Activated naive CD4-positive, alpha-beta T cell treated with anti-CD3 and anti-CD28 coated beads, Interleukin-2, amount 10 ng/mL, durations not matched to agents 7 days and 5 days (primary cell): ENCODE data around the gene NBAS.
A peak's percentile ranks its signal among the peaks of the same experiment; 100 is the strongest.

Experiments used
- CTCF ChIA-PET: fragments of 350-600 bp; sonication (Branson Sonifier 250); formaldehyde crosslinking; loops from one replicate; lab custom pipeline; 2021; ENCODE audit warnings: antibody characterized with exemption; lab: Charles Lee
- DNase-seq: peaks from one replicate; pipeline ENCODE4 v3.0.0-alpha.2; 2020
- H3K27ac Mint-ChIP-seq: one replicate; pipeline ENCODE4 v1.8.0; 2021; ENCODE audit warnings: mild to moderate bottlenecking, moderate library complexity, mixed read lengths
- H3K27me3 Mint-ChIP-seq: one replicate; pipeline ENCODE4 v1.8.0; 2021; ENCODE audit warnings: mild to moderate bottlenecking, mixed read lengths
- H3K36me3 Mint-ChIP-seq: one replicate; pipeline ENCODE4 v1.8.0; 2021; ENCODE audit warnings: mixed read lengths
- H3K4me1 Mint-ChIP-seq: one replicate; pipeline ENCODE4 v1.8.0; 2021; ENCODE audit warnings: mixed read lengths
- H3K4me3 Mint-ChIP-seq: one replicate; pipeline ENCODE4 v1.8.0; 2021; ENCODE audit warnings: mild to moderate bottlenecking, moderate library complexity, mixed read lengths
- H3K9me3 Mint-ChIP-seq: one replicate; pipeline ENCODE4 v1.8.0; 2021; ENCODE audit warnings: mixed read lengths

The NBAS gene

GRCh38 chr2:15155959-15156574, 405.1 kb downstream of the NBAS start:
- peaks cover 14% of the 10 kb centered on the region for H3K4me1 Mint-ChIP-seq
- no peak for DNase-seq
- CTCF ChIA-PET: interaction anchor here (0.9 to 2.3 kb wide), 2 partner anchors 11 to 420 kb away, joined by 3 to 6 read pairs; no protein-coding TSS in a partner anchor
- H3K27me3 Mint-ChIP-seq: peaks cover 5% of the 10 kb centered on the region
- H3K9me3 Mint-ChIP-seq: no peaks in the 10 kb centered on the region
- no peak overlapping the region for H3K4me3 Mint-ChIP-seq
- H3K36me3 Mint-ChIP-seq: no peaks in the 10 kb centered on the region
- H3K27ac Mint-ChIP-seq: no peak overlapping the region

DNA sequence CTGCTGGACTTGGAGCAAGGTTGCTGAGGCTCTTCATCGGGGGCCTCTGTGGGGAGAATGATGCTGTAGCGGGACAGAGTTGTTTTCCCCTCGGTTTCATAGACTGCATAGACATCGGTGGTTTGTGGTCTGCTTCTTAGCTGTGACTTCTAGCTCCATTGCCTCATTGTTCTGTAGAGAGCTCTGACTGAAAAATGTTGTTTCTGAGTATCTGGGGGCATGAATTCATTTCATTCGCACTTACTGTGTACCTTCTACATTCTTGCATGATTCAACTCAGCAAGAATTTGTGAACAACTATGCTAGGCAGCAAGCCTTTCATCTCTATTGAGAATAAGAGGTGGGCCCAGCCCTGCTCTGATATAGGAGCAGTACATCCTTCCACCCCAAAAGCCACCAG, 406.8 kb downstream of the NBAS start:
- H3K27me3 Mint-ChIP-seq: no peaks in the 10 kb centered on the region
- H3K36me3 Mint-ChIP-seq: no peaks in the 10 kb centered on the region
- DNase-seq: no peak
- H3K9me3 Mint-ChIP-seq: no peaks in the 10 kb centered on the region
- CTCF ChIA-PET: interaction anchor here (1.2 to 2.3 kb wide), 2 partner anchors 10 to 12 kb away, joined by 3 to 6 read pairs; no protein-coding TSS in a partner anchor
- no peak overlapping the region for H3K4me3 Mint-ChIP-seq
- peaks cover 14% of the 10 kb centered on the region for H3K4me1 Mint-ChIP-seq
- no peak overlapping the region for H3K27ac Mint-ChIP-seq

DNA sequence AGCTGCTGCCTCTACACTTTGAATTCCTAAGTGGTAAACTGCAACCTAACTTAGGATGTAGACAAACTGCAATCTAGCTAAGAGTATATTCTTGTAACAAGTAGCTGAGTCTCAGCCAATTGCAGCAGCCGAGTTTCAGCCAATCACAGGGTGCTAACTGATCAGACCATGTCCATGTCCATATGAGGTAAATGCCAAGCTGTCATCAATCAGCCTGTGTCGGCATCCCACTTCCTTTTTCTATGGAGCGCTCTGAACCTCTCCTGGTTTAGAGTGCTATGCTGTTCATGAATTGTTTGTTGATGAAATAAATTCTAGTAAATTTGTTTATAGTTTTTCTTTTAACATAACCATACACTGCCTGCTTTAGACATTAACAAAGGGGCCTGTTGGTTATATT, 408.8 kb downstream of the NBAS start:
- Mint-ChIP-seq H3K27ac (no peak overlapping the region), H3K9me3 (no peaks in the 10 kb centered on the region), H3K4me3 (no peak overlapping the region), H3K27me3 (peaks cover 4% of the 10 kb centered on the region), H3K36me3 (no peaks in the 10 kb centered on the region), H3K4me1 (peaks cover 14% of the 10 kb centered on the region)
- CTCF ChIA-PET: no interaction called here
- DNase-seq: no peak

- Mint-ChIP-seq H3K4me1 (no peaks in the 10 kb centered on the region), H3K9me3 (no peaks in the 10 kb centered on the region), H3K36me3 (no peaks in the 10 kb centered on the region), H3K27me3 (peaks cover 4% of the 10 kb centered on the region), H3K4me3 (no peak overlapping the region), H3K27ac (no peak overlapping the region)
- CTCF ChIA-PET: no interaction called here
- no peak for DNase-seq
Measured at GRCh38 chr2:15149063-15149462, 412.1 kb downstream of the NBAS start.

- Mint-ChIP-seq H3K9me3 (no peaks in the 10 kb centered on the region), H3K36me3 (no peaks in the 10 kb centered on the region), H3K27ac (no peak overlapping the region), H3K27me3 (peaks cover 4% of the 10 kb centered on the region), H3K4me3 (no peak overlapping the region), H3K4me1 (peaks cover 7% of the 10 kb centered on the region)
- DNase-seq: no peak
- CTCF ChIA-PET: no interaction called here
Measured at GRCh38 chr2:15147591-15147990, 413.5 kb downstream of the NBAS start.

DNA sequence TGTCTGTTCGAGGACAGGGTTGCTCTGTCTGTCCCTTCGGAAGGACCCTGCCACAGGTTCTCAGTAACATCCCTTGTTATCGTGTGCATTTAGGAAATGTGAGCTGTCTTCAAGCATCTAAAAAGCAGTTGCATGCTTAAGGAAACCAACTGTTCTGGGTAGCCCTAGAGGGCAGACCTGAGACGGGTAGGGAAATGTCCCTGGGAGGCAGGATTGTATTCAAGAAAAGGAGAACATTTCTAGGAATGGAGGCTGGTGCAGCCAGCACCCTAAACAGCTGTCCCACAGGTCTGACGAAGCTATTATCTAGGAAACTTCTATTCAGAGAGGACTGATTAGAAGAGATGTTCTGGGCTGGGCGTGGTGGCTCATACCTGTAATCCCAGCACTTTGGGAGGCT, 414.2 kb downstream of the NBAS start:
- H3K27ac Mint-ChIP-seq: no peak overlapping the region
- H3K36me3 Mint-ChIP-seq: no peaks in the 10 kb centered on the region
- no peak overlapping the region for H3K4me3 Mint-ChIP-seq
- H3K27me3 Mint-ChIP-seq: peaks cover 4% of the 10 kb centered on the region
- no peaks in the 10 kb centered on the region for H3K9me3 Mint-ChIP-seq
- DNase-seq: no peak
- CTCF ChIA-PET: interaction anchor here (1.1 kb wide), 1 partner anchor 14 kb away, joined by 3 read pairs; no protein-coding TSS in a partner anchor
- H3K4me1 Mint-ChIP-seq: peaks cover 13% of the 10 kb centered on the region

- Mint-ChIP-seq H3K4me1 (peaks cover 23% of the 10 kb centered on the region), H3K4me3 (no peak overlapping the region), H3K27ac (no peak overlapping the region), H3K27me3 (peaks cover 4% of the 10 kb centered on the region), H3K9me3 (peaks cover 2% of the 10 kb centered on the region), H3K36me3 (peaks cover 3% of the 10 kb centered on the region)
- CTCF ChIA-PET: interaction anchor here (0.8 to 1.1 kb wide), 2 partner anchors 15 to 242 kb away, joined by 3 read pairs; no protein-coding TSS in a partner anchor
- DNase-seq: no peak
Measured at GRCh38 chr2:15145919-15146318, 415.2 kb downstream of the NBAS start.

DNA sequence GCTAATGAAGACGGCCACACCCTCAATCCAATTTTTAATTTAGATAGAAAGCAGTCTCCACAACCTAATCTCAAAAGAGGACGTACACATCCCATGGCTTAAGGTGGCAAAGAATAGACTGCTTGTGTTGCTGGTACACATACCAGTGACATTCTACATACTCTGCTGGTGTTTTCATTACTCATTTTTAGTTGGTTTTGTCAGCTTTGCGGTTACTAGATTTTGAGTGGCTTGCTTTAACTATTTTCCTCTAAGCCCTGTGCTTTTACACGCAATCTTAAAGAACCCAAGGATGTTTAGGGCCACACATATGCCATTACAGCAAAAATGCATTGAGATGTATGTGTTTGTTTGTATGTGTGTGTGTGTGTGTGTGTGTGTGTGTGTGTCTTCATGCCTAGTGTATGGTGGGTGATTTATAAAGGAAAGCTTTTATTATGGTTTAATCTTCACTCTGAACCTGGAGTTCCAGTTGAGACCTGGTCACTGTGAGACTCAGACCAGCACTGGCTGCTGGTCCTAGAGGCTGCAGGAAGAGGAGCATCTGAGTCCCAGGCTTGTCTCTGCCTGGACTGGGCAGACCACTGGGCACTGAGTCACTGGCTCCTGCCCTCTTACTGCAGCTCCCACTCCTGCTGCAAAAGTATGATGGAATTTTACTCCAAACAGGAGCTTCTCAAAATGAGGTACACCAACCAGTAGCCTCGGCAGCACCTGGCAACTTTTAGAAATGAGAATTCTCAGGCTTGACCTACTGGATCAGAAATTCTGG, 415.9 kb downstream of the NBAS start:
- H3K9me3 Mint-ChIP-seq: peaks cover 2% of the 10 kb centered on the region
- CTCF ChIA-PET: interaction anchor here (0.7 to 1.5 kb wide), 6 partner anchors 8 to 241 kb away, joined by 3 to 6 read pairs (median 4); no protein-coding TSS in a partner anchor
- H3K27me3 Mint-ChIP-seq: peaks cover 4% of the 10 kb centered on the region
- no peak overlapping the region for H3K27ac Mint-ChIP-seq
- peaks cover 3% of the 10 kb centered on the region for H3K36me3 Mint-ChIP-seq
- H3K4me1 Mint-ChIP-seq: peaks cover 24% of the 10 kb centered on the region
- DNase-seq: no peak
- no peak overlapping the region for H3K4me3 Mint-ChIP-seq

DNA sequence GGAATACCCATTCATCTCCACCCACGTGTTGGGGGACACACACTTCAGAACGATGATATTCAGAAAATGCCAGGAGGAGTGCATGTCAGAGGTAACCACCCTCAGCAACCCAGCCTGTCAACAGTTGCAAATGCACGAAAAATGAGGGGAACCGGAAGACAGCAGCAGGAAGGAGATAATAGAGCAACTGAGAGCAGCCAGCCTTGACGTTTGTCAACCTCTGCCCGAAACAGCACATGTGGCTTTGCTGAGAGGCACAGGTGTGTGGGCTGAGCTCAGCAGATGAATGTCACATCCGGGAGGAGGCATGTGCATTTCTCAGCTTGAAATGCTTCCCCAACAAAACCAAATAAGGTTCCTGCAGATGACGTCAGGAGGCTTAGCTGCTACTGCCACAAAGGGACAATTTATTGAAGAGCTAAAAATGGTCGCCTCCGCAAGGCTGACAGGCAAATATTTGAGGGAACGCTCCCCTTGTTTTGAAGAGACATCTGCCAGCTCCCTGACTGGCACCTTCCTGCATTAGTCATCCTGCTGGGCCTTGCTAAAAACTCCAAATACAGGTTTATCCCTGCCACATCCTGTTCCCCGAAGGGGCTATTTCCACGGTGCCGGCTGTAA, 419.0 kb downstream of the NBAS start:
- H3K27me3 Mint-ChIP-seq: no peaks in the 10 kb centered on the region
- H3K4me3 Mint-ChIP-seq: peak overlapping the region; percentile 54
- peaks cover 6% of the 10 kb centered on the region for H3K9me3 Mint-ChIP-seq
- peak; percentile 85 for DNase-seq
- H3K27ac Mint-ChIP-seq: peak overlapping the region; percentile 92
- H3K4me1 Mint-ChIP-seq: peaks cover 24% of the 10 kb centered on the region
- CTCF ChIA-PET: interaction anchor here (0.6 to 1.3 kb wide), 6 partner anchors 12 to 448 kb away, joined by 3 to 4 read pairs (median 3); no protein-coding TSS in a partner anchor
- H3K36me3 Mint-ChIP-seq: peaks cover 3% of the 10 kb centered on the region

DNA sequence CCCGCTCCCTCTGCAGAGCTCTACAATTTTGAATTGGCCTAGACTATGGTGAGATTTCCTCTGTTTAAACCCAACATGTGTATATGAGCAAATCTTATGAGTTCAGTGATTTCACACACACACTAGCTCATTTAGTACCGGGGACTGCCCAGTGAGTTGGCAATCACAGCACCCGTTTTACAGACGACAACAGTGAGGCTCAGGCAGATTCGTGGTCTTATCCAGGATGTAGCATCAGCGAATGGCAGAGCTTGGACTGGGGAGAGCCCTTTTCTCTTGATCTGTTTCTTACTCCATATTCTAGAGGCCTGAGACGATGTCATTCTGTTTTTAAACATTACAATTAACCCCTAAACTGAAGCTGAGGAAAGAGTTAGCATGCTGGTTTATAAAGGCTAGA, 419.9 kb downstream of the NBAS start:
- no peaks in the 10 kb centered on the region for H3K27me3 Mint-ChIP-seq
- no peak overlapping the region for H3K4me3 Mint-ChIP-seq
- peak overlapping the region; percentile 92 for H3K27ac Mint-ChIP-seq
- H3K36me3 Mint-ChIP-seq: peaks cover 3% of the 10 kb centered on the region
- DNase-seq: no peak
- CTCF ChIA-PET: interaction anchor here (1.0 to 1.3 kb wide), 2 partner anchors 20 to 449 kb away, joined by 3 read pairs; no protein-coding TSS in a partner anchor
- peaks cover 6% of the 10 kb centered on the region for H3K9me3 Mint-ChIP-seq
- peaks cover 24% of the 10 kb centered on the region for H3K4me1 Mint-ChIP-seq

DNA sequence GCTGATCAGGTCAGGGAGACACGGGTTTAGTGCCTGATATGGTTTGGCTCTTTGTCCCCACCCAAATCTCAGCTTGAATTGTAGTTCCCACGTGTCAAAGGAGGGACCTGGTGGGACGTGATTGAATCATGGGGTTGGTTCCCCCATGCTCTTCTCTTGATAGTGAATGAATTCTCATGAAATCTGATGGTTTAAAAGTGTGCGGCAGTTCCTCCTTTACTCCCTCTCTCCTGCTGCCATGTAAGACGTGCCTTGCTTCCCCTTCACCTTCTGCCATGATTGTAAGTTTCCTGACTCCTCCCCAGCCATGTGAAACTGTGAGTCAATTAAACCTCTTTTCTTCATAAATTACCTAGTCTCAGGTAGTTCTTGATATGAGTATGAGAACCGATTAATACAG, 424.5 kb downstream of the NBAS start:
- CTCF ChIA-PET: no interaction called here
- Mint-ChIP-seq H3K4me1 (peaks cover 8% of the 10 kb centered on the region), H3K36me3 (peaks cover 3% of the 10 kb centered on the region), H3K9me3 (peaks cover 6% of the 10 kb centered on the region), H3K4me3 (no peak overlapping the region), H3K27me3 (no peaks in the 10 kb centered on the region), H3K27ac (no peak overlapping the region)
- DNase-seq: no peak

DNA sequence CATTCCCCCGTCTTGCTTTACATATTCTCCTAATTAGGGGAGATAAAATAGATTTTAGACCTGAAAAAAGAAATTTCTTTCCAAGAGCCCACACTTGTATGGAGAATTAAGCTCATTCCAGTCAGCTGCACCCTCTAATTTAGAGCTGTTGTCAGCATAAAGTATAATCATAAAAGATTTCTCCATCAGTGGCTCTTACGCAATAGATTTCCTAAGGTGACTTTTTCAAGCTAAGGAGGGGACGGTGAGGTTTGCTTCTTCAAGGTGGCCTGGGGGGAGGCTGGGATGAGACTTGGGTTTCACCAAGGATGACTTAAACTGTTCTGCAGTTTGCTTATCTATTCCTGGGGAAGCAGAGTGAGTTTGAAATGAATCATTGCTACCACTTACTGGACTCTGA, 426.2 kb downstream of the NBAS start:
- Mint-ChIP-seq H3K36me3 (no peaks in the 10 kb centered on the region), H3K27ac (no peak overlapping the region), H3K9me3 (peaks cover 2% of the 10 kb centered on the region), H3K27me3 (no peaks in the 10 kb centered on the region), H3K4me3 (no peak overlapping the region), H3K4me1 (no peaks in the 10 kb centered on the region)
- no peak for DNase-seq
- CTCF ChIA-PET: interaction anchor here (0.8 to 1.5 kb wide), 2 partner anchors 25 to 442 kb away, joined by 3 to 4 read pairs; no protein-coding TSS in a partner anchor

DNA sequence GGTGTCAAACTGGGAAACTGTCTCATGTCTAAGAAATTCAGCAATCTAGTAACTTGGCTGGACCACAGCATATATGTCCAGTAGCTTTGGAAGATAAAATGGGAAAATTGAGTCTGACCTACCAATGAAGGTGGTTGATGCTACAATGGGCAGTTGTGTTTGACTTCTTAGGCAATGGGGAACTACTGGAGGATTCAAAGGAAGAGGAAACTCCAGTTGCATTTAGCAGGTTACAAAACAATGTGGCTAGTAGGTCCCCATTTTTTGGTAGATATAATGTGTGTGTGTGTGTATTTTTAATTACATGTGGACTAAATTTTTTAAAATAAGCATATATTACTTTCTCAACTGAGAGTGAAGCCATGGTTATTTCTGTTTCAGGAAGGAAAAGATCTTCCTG, 427.7 kb downstream of the NBAS start:
- Mint-ChIP-seq H3K36me3 (no peaks in the 10 kb centered on the region), H3K4me3 (no peak overlapping the region), H3K9me3 (no peaks in the 10 kb centered on the region), H3K27ac (no peak overlapping the region), H3K4me1 (no peaks in the 10 kb centered on the region), H3K27me3 (no peaks in the 10 kb centered on the region)
- CTCF ChIA-PET: no interaction called here
- no peak for DNase-seq

- CTCF ChIA-PET: no interaction called here
- H3K36me3 Mint-ChIP-seq: no peaks in the 10 kb centered on the region
- no peak overlapping the region for H3K4me3 Mint-ChIP-seq
- DNase-seq: no peak
- H3K27ac Mint-ChIP-seq: no peak overlapping the region
- H3K9me3 Mint-ChIP-seq: no peaks in the 10 kb centered on the region
- no peaks in the 10 kb centered on the region for H3K4me1 Mint-ChIP-seq
- H3K27me3 Mint-ChIP-seq: no peaks in the 10 kb centered on the region
Measured at GRCh38 chr2:15128846-15129245, 432.3 kb downstream of the NBAS start.
